T-helper 22 cell (primary cell): ENCODE data around the gene BCLAF3.

Experiments
- DNase-seq: peaks from one replicate; pipeline ENCODE4 v3.0.0-alpha.2; 2020; ENCODE audit warnings: low read depth

BCLAF3 gene

DNA sequence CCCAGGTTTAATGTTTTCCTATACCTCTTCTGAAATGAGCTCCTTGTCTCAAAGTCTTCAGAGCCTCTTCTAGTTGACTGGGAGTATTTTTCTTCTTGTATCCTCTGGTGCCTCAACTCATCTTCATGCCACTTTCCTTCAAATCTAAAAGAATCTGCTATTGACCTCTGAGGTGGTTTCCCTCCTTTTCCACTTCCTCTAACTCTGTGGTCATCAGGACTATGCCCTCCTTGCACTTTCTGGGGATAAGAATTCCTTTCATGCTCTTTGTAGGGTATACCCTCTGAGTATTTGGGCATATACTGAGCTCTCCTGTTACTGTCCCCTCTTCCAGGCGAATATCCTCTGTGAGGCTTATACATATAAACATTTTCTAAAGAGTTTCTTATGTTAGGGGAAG lies 24.8 kb downstream of the BCLAF3 start:
- no peak for DNase-seq

DNA sequence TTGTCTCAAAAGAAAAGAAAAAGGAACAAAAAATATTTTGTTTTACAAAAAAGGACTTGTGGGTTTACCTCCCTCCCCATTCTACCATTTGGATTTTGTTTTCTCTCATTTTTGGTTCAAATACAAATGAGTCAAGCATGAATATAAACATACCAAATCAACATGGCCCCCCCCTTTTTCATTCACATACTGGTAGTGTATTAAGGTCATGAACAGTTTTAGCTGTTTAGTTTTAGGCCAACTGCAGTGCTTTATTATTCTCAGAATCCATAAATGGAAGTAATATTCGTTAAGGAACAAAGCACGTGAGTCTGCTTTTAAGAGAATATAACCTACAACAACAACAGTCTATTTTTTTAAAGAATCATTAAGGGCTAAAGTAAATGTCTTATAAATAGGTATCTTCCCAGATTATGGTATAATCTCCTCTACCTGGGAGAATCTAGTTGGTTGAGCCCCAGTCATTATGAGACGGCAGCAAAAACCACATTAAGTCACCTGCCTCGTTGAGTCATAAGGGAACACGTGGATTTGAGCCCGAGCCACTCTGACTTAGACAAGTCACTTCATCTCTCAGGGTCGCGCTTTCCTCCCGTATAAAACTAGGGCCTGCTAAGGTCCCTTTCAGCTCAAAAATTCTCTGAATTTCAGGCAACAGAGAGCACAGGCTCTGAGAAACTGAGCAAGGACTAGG lies 26.7 kb downstream of the BCLAF3 start:
- DNase-seq, result peak; percentile 1

DNA sequence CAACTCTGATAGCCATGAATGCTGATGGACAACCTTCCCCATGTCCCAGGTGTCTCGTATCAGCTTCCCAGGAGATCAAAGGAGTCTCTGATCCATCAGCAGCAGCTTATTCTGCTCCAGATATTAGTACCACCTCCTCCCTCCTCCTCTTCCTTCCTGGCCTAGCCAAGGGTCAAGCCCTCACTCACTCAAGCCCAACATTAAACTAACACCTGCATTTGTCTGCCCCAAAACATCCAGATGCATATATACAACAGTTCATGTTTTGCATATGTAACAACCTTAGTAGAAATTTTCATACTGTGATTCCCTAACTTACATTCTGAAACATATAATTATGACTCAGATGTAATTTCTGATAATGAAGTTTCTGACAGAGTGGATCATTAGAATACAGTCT lies 29.9 kb downstream of the BCLAF3 start:
- no peak for DNase-seq

DNA sequence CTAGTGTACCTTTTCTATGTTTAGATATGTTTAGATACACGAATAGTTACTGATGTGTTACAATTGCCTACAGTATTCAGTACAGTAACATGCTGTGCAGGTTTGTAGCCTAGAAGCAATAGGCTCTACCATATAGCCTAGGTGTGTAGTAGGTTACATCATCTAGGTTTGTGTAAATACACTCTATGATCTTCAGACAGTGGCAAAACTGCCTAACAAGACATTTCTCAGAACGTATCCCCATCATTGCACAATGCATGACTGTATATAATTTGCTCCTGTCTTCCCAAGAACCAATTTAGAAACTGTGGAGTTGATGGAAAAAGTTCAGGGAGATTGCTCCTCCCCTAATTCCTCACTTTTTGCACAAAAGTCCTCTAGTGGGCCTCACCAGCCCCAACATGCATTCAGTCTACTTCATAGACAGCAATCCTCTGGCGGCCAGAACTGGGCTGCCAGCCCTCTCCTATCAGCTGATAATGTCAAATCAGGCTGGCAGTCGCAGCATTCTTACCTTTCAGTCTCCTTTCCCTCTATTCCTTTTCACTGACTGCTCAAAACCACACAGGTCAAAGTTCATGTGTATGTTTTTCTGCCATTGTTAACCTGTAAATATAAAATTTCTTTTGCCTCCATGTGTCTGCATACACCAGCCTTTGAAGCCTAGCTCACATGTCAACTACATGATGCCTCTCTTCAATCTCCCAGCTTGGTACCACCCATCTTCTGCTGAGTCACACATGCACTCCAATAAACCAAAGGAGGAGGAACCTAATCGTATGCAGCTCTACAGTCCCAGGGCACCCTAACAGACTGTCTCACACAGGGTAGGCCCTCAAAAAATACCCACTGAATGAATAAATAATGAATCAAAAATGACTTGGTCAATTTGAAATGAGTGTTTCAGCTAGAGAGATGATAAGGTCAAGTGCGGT lies 32.0 kb downstream of the BCLAF3 start:
- no peak for DNase-seq

DNA sequence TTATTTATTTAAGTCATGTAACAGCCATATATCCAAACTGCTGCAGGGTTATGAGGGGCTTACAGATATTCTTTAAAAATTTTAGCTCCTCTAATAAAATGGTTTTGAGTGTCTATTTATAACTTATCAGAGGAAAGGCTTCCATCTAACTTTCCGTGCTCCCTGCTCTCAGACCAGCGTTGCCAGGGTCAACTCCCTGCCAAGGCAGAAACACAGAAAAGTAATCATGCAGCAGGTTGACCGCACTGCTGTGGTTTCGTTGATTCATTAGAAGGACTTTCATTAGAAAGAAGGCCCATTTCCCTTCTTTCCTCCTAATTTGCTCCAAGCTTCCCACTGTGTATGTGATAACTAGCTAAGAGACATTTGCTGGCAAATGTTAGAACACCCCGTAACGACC lies 33.9 kb downstream of the BCLAF3 start:
- DNase-seq, result no peak

DNA sequence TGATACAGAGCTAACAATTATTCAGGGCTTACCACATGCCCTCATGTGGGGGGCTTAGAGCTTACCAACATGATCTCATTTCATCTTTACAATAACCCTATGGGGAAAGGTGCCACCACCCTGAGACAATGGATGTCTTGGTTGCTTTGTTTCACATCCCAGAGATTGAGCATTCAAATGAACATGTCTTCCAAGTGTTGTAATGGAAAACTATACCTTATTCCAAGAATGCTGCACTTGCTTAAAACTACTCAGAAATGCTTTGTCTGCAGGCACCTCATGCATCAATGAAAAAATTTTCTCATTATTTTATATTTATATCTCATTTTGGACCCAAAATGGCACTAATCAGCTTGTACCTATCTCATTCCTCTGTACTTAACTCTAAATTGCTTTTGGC lies 34.6 kb downstream of the BCLAF3 start:
- DNase-seq, result no peak

DNA sequence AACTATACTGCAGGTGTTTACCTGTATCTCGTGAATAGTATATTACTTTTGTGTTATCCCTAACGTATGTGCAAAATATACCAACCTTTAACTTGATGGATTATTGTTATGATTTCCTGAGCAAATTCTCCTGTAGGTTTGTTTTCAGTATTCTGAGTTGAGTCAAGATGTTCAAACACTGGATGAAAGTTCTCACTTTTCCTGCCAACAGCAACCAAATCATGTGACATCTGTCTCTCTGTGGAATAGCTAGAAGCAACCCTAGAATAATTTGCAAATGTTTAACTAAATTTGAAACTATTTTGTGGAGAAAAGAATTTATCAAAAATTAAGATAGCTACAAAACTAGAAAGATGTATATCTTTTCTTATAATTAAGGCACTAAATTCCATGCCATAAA lies 35.6 kb downstream of the BCLAF3 start:
- no peak for DNase-seq

DNA sequence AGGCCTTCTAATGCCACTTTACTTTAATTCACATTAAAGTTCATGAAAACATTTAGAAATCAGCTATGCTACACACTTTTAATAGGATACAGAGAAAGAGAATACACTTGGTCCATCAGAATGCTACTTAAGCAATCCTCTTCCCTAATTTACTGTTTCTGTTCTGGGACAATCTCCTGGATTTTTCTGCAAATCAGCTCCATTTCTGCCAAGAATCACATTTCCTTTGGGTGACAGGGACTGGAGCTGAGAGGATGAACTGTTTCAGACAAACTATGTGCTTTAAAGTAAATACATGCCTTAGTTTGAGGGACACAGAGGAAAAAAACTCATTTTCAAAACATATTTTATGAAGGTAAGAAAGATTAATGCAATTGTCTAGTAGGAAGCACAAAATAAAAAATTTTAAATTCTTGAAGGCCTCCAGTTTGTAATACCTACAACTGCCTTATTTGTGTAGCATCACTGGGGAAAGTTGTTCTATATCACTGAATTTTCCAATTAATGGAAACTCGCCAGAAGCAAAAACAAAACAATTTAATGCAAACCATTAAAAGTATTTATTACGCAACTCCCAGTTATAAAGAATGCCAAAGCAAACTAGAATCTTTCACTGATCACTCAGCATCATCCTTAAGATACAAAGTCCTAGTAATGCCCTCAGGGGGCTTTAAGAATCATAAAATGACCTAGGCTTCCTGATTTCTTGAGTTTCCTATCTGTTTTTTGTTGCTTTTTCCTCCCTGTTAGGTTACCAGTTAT lies 36.3 kb downstream of the BCLAF3 start:
- DNase-seq, result no peak

DNA sequence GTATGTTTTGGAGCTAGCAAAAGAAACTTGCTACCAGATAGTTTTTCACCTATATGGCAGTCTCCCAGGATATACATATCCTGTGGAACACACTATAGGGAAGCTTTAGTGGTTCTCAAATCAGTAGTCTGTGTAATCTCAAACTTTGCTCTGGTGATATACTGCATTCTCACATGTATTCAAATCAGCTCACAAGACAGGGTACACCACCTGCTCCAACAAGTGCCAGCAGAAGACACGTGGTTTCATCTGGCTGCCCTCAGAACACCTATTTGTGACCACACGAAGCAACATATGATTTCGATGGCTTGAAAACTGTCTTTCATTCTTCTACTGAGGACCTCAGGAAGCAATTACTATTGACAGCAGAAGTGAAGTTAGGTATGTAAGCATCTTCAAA lies 37.7 kb downstream of the BCLAF3 start:
- DNase-seq, result no peak

DNA sequence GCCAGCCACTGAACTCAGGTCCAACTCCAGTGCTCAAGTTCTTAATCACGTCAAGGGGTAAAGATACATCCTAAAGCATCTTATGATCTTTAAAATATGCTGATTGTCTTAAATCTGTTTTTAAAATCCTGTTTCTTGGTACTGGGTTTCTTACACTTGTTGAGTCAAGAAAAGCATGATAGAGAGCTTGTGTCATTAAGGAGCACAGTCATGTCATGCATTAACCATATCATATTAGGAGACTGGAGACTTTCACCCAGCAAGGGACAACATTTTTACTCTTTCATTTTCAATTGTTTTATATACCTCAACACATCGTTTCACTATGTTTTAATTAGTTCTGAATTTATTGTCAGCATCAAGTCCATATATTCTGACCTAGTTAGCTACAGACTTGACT lies 41.5 kb downstream of the BCLAF3 start:
- DNase-seq, result no peak

DNA sequence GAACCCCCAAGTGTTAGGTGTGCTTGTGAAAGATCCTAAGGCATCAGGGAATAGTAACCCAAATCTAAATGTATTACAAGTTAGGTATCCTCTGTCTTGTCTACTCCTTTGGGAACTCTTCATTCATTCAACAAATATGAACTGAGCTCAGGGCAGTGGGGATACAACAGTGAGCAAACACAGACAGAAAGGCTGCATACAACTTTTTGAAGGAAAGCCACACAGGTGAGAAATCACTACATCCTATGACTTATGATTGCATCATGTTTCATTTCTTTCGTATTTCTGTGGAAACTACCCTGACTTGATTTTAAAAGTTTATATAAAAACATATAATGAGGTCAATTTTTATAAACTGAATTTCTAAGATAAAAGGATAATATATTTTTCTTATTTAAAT lies 43.2 kb downstream of the BCLAF3 start:
- no peak for DNase-seq
